Stimulated activated CD8-positive, alpha-beta memory T cell treated with anti-CD3 and anti-CD28 coated beads, Interleukin-12 subunit alpha, Interleukin-12 subunit beta, amount 100 ng/mL, for 24 hours (primary cell): Measurements from ENCODE around the gene ARF6.
"Not testable (repeated sequence)": the region's sequence is repeated elsewhere in the genome, so short reads cannot be mapped to it uniquely, and the experiment has no call there.

Experiments used
- DNase-seq: peaks from one replicate; pipeline ENCODE4 v3.0.0-alpha.2; 2020; ENCODE audit errors: extremely low read depth

The ARF6 gene

DNA sequence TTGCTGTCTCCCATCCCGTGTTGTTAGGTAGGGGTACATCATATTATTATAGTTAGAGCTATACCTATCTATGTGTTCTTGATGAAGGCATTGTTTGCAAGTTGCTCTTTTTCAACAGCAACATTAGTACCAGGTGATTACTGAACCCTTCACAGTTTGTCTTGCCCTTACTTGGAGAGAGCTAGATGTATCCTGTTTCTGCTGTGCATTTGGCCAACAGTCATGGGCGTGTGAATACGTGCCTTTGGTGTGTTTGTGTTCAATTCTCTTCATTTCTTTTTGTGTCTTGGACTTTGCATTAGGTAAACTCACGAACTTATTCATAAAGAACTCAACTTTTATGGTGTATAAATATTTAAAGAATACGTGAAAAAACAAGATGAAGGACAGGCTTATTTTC is 14.3 kb downstream of the ARF6 start:
- no peak for DNase-seq

DNA sequence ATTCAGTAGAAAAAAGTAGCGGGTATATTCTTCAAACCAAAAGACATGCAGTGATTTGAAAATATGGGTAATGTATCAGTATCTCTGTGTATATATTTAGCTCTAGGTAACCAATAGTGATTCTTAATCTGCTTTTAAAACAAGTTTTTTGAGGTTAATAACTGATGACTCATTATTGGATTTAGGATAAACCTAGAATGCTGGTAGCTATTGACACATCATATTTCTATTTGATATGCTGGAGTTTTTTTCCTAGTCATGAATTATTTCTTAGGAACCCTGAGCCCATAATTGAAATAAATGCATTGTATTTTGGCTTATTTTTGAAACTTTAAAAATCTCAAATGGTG is 15.5 kb downstream of the ARF6 start:
- DNase-seq, result no peak

DNA sequence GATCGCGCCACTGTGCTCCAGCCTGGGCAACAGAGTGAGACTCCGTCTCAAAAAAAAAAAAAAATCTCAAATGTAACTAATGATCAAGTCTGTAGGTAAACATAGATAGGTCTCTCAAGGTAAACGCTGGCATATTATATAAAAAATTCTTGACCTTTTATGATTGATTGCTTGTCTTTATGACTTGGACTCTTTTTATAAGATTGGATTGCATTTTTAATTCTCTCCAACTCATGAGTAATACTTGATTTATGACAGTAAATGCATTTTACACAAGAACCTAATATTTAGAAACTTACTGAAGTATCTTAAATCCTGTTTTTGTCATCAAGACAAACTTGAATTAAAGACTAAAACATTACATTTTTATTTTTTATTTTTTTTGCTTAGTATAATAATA is 16.1 kb downstream of the ARF6 start:
- no peak for DNase-seq

DNA sequence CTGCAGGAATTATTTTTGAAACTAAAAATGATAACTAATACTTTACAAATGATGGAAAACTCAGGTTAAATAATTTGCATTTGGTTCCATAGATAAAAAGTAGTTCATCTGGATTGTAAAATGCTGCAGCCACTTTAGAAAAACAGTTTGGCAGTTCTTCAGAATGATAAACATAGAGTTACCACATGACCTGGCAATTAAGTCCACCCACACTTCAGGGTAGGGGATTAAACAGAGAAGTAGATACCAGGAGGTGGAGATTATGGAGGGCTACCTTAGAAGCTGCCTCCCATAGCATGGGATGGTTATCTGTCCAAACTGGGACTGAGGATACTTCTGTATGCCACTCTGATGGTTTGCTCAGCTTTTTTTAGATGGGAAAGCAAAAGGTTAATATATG is 22.2 kb downstream of the ARF6 start:
- no peak for DNase-seq

DNA sequence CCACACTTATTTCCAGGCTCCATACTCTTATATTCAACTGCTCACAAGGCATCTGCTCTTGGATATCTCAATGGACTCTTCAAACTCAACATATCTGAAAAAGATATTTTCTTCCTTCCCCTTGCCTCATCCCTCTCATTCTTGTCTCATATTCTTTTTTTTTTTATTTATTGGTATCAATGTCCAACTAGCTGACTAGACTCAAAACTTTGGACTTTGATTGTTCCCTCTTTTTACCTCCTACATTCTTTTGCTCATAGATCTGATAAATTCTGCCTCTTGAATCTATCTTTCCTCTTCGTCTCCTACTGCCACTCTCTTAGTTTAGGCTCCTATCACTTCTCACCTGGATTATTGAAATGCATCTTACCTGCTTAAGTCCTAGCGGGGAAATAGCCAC is 25.8 kb downstream of the ARF6 start:
- DNase-seq, result no peak

DNA sequence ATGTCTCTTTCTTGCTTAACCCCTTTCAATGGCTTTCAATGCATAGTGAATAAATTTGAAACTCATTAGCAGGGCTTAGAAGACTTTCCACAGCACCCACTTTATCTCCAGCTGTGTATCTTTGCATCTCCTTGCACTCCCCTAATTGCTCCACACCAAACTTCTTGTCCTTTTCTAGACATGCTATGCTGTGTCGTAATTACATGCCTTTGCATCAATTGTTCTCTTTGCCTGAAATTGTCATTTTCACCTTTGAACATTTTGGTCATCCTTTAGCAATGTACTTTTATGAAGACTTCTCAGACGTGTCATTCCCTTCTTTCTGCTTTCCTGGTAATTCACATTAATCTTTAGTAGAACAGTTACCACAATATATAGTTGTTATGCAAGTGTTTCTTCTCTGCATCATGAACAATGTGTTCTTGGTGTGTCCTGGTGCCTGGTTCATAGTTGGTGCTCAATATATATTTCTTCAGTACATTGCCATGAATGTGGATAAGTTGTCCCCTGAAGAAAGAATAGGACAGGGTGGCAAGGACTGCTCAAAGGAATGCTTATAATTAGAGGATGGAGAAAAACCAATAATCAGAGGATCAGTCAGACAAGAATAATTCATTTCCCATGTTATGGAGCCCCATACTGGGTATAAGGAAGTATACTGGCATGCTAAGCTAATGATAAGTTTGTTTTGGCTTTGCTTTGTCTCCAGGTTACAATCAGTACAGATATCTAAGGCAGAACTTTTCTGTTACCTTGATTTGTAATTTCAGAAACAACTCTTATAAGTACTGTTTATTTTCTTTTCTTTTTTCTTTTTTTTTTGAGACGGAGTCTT is 27.2 kb downstream of the ARF6 start:
- no peak for DNase-seq

DNA sequence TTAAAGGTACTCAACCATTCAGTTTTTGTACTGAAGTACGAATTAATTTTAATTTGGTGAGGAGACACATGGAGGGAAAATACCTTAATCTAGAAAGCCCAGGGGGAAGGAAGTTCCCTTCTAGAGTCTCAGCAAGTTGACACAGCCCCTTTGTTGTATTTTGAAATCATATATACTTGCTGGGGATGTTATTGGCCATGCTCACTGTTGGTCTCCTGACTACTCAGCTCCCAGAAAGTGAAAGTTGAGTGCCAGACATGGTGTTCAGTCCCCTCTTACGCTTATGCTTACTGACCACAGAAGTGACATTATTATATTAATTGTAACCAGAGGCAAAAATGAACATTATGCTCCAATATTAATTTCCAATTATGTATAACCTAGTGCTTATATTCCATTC is 28.1 kb downstream of the ARF6 start:
- DNase-seq, result no peak

DNA sequence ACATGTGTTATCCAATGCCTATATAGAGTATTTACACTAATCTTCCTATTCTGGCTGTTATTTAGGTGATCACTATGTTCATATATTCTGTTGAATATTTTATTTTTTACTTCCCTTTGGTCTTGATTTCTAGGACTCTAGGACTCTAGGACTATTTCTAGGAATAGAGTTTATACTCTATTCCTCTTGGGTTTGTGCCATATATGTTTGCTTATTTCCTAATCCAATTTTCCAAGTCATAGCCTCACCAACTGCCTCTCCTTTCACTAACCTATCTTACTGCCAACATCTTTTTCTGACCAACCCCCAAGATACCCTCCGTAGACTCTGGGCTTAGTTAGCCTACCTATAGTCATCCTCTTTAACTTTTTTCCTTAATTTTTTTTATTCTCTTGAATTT is 28.5 kb downstream of the ARF6 start:
- no peak for DNase-seq

DNA sequence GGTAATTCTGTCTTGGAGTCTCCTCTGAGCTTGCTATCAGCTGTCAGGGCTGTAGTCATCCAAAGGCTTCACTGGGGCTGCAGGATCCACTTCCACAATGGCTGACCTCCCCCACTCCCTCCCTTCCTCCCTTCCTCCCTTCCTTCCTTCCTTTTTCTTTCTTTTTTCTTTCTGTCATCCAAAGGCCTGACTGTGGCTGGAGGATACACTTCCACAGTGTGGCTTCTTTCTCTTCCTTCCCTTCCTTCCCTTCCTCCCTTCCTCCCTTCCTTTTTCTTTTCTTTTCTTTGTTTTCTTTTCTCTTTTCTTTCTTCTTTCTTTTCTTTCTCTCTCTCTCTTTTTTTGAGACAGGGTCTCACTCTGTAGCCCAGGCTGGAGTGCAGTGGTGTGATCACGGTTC is 30.6 kb downstream of the ARF6 start:
- DNase-seq, result no peak

DNA sequence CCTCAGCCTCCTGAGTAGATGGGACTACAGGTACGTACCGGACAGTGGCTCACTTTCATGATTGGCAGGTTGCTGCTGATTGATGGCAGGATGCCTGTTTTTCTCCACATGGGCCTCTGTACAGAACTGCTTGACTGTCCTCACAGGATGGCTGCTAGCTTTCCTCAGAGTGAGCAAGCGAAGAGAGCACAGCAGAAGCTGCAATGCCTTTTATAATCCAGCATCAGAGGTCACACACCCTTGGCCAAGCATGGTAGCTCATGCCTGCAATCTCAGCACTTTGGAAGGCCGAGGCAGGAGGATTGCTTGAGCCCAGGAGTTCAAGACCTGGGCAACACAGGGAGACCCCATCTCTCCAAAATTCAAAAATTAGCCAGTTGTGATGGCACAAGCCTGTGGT is 31.0 kb downstream of the ARF6 start:
- no peak for DNase-seq

DNA sequence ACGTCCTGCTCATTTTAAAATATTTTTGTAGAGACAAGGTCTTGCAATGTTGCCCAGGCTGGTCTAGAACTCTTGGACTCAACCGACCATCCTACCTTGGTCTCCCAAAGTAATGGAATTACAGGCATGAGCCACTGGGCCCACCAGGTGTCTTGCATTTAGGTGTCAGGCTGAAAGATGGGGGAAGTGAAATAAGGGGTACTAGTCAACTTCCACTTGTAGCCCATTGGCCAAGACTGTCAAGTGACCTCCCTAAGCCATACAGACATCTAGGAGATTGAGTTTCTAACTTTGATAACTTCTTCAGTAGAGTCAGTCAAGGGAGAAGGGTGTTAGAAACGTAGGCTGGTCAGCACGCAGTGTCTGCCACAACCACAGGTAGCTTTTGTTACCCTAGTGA is 32.0 kb downstream of the ARF6 start:
- DNase-seq, result no peak

DNA sequence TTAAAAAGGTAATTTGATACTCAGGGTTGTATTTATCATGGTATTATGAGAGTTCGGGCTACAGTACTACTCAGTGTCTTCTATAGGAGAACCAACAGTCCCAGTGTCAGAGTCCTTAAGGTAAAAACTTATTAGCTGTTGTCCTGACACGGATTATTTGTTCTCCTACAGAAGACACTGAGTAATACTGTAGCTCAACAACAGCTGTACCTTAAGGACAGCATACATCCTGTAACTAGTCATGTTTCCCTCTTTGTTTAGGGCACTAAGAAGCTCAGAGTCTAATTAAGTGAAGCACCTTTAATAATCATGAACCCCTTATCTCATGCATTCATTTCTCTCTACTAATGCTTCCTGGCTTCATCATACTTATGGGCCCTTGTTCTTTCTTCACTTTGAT is 33.9 kb downstream of the ARF6 start:
- DNase-seq, result no peak

DNA sequence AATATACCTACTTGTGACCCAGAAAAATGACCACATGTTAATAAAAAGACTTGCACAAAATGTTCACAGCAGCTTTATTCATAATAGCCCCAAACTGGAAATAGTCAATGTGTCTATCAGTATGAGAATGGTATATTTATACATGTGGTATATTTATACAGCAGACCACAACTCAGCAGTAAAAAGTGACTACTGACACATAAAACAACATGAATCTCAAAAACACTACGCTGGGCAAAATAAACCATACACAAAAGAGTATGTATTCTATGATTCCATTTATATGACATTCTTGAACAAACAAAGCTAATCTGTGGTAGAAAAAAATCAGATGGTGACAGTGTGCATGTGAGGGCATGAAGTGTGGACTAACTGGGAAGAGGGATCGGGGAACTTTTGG is 35.1 kb downstream of the ARF6 start:
- no peak for DNase-seq

DNA sequence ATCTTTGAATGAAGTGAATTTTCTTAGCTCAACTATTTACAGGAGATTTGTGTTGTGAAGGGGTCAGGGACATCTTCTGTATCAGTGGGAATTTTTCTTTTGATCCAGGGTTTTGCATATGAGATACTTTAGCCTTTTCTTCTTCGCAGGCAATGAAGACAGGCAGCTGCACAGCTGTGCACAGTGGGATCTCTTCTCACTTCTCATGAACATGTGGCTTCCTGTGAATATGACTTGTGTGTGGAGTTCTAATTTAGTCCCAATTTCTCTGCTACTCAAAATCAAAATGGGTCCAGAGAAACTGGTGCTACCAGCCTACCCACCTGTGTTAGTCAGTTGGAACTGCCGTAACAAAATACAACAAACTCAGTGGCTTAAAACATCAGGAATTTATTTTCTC is 37.8 kb downstream of the ARF6 start:
- DNase-seq, result no peak

DNA sequence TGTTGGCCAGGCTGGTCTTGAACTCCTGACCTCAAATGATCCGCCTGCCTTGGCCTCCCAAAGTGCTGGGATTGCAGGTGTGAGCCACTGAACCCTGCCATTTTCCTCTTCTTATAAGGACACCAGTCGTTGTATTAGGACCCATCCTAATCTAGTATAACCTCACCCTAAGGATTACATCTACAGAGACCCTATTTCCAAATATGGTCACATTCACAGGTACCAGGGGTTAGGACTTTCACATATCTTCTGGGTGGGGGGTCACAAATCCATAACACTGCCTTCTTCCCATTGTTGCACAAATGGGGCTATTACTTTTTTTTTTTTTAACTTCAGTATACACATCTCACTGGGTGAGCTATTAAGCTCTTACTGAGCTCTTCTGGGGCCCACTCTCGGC is 38.6 kb downstream of the ARF6 start:
- no peak for DNase-seq

DNA sequence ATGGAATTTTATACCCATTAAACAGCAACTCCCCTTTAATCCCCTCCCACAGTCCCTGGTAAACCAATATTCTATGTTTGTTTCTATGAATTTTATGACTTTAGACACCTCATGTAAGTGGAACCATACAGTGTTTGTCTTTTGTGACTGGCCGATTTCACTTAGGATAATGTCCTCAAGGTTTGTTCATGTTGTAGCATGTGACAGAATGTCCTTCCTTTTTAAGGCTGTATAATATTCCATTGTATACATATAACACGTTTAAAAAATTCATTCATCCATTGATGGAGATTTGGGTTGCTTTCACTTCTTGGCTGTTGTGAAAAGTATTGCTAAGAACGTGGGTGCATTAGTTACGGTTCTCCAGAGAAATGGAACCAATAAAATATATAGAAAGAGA is 40.2 kb downstream of the ARF6 start:
- DNase-seq, result no peak

DNA sequence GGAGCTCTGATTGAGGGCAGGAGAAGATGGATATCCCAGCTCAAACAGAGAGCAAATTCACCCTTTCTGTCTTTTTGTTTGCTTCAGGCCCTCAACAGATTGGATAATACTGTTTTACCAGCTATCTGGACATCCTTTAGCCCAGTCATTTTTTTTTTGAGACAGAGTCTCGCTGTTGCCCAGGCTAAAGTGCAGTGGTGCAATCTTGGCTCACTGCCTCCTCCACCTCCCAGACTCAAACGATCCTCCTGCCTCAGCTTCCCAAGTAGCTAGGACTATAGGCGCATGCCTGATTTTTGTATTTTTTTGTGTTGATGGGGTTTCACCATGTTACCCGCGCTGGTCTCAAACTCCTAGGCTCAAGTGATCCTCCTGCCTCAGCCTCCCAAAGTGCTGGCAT is 40.8 kb downstream of the ARF6 start:
- DNase-seq, result no peak

DNA sequence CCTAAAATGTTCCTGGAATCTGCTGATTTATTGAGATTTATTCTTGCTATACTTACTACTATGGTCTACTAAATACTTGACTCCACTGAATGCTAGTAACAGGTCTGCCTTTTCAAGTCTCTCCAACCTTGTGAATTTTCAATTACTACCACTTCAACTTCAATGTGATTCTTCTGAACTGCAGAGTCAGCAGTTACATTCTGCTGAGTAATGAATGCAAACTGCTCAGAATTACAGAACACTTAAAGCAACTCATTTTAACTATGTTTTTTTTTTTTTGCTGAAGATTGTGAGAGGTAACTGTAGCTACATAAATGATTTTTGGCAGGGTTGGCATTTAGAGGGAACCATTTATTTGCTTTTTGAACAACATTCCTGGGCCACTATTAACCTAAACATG is 41.8 kb downstream of the ARF6 start:
- no peak for DNase-seq

DNA sequence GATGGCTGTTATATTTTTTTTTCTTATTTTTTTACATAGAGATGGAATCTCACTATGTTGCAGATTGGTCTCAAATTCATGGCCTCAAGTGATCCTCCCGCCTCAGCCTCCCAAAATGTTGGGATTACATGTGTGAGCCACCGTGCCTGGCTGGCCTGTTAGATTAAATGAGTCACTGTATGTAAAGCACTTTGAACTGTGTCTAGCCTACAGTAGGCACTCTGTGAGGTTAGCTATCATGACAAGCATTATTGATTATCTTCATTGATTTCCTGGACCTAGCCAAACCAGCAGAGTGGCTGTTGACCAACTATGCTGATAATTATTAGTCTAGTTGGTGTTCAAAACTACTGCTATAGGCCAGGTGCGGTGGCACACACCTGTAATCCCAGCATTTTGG is 42.6 kb downstream of the ARF6 start:
- no peak for DNase-seq

DNA sequence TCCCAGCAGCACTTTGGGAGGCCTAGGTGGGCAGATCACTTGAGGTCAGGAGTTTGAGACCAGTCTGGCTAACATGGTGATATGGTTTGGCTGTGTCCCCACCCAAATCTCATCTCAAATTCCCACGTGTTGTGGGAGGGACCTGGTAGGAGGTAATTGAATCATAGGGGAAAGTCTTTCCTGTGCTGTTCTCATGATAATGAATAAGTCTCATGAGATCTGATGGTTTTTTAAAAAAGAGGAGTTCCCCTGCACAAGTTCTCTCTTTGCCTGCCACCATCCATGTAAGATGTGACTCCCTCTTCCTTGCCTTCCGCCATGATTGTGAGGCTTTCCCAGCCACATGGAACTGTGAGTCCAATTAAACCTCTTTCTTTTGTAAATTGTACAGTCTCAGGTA is 43.4 kb downstream of the ARF6 start:
- DNase-seq, result not testable (repeated sequence)

DNA sequence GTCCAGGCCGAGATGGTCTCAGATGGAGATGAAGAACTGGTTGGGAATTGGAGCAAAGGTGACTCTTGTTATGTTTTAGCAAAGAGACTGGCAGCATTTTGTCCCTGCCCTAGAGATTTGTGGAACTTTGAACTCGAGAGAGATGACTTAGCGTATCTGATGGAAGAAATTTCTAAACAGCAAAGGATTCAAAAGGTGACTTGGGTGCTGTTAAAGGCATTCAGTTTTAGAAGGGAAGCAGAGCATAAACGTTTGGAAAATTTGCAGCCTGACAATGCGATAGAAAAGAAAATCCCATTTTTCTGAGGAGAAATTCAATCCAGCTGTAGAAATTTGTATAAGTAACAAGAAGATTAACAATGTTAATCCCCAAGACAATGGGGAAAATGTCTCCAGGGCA is 44.0 kb downstream of the ARF6 start:
- DNase-seq, result not testable (repeated sequence)

DNA sequence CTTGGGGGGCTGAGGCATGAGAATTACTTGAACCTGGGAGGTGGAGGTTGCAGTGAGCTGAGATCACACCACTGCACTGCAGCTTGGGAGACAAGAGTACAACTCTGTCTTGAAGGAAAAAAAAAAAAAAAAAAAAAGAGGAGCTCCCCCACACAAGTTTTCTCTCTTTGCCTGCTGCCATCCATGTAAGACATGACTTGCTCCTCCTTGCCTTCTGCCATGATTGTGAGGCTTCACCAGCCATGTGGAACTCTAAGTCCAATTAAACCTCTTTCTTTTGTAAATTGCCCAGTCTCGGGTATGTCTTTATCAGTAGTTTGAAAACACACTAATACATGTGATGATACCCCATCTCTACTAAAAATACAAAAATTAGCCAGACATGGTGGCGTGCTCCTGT is 46.3 kb downstream of the ARF6 start:
- not testable (repeated sequence) for DNase-seq

DNA sequence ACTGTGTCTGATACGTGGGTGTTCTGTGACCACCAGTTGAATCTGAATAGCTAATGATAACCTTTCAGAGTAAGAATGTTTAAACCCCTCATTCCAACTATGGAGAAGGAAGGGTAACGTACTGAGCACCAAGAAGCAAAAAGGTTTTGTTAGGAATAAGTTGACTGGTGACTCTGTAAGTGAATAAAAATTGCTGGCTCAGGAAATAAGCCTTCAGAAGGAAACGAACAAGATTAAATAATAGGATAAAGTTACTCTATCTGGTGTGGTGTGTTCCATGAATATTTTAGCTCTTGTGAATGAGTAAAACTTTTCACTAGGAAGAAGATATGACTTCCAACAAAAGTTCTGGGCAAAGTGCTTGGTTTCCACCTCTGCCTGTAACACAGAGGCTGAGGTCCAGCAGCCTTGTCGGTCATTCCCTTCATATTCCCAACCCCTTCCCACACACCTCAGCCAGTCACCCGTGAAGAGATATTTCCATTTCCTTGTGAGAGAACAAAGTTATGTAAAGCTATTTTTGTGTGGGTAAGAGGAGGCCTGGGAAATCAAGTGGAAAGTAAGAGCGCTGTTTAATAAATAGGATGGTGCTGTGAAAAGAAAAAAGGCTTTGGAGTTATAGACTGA is 47.1 kb downstream of the ARF6 start:
- DNase-seq, result no peak
